Rectal smooth muscle tissue (tissue), 1 donor: ENCODE measurements around the gene MLF2.

Experiments
- H3K27ac ChIP-seq: one replicate; pipeline ENCODE4 v1.7.0; 2013; ENCODE audit warnings: low read depth, low read length, inconsistent platforms
- H3K27me3 ChIP-seq: one replicate; pipeline ENCODE4 v1.7.0; 2013; ENCODE audit warnings: low read length; ENCODE audit not compliant: control insufficient read depth, insufficient read depth
- H3K36me3 ChIP-seq: one replicate; pipeline ENCODE4 v1.7.0; 2013; ENCODE audit warnings: low read length; ENCODE audit not compliant: control insufficient read depth, insufficient read depth
- H3K4me1 ChIP-seq: one replicate; pipeline ENCODE4 v1.7.0; 2013; ENCODE audit warnings: low read length; ENCODE audit not compliant: control insufficient read depth, insufficient read depth
- H3K4me3 ChIP-seq: one replicate; pipeline ENCODE4 v1.7.0; 2013; ENCODE audit warnings: low read length
- H3K9ac ChIP-seq: one replicate; pipeline ENCODE4 v1.7.0; 2013; ENCODE audit warnings: low read length

MLF2 gene

GRCh38 chr12:6766651-6767349 is 13.9 kb upstream of the MLF2 start:
- peaks cover 41% of the 10 kb centered on the region for H3K4me1 ChIP-seq
- H3K9ac ChIP-seq: peak overlapping the region; percentile 72
- peak overlapping the region; percentile 76 for H3K4me3 ChIP-seq
- peak overlapping the region; percentile 97 for H3K27ac ChIP-seq
- no peaks in the 10 kb centered on the region for H3K36me3 ChIP-seq
- no peaks in the 10 kb centered on the region for H3K27me3 ChIP-seq

GRCh38 chr12:6765634-6766581 is 13.0 kb upstream of the MLF2 start, which contains the start of gene PTMS:
TSS of gene PTMS (plus strand) at chr12:6766363. CDS start at chr12:6766706, 343 bp downstream.
- Histone ChIP-seq H3K9ac (peak within 1 kb of the TSS; percentile 72), H3K4me1 (peaks cover 41% of the 10 kb centered on the region)

GRCh38 chr12:6765048-6765633 is 12.2 kb upstream of the MLF2 start:
- Histone ChIP-seq H3K4me3 (peak overlapping the region; percentile 64), H3K9ac (no peak overlapping the region), H3K27ac (peak overlapping the region; percentile 97), H3K4me1 (peaks cover 41% of the 10 kb centered on the region), H3K36me3 (no peaks in the 10 kb centered on the region), H3K27me3 (no peaks in the 10 kb centered on the region)

More at GRCh38 chr12:6765634-6766581, 13.0 kb upstream of the MLF2 start, which contains the start of gene PTMS:
- H3K4me3 ChIP-seq: peak within 1 kb of the TSS; percentile 76
- peak within 1 kb of the TSS; percentile 97 for H3K27ac ChIP-seq
- no peaks in the 10 kb centered on the region for H3K36me3 ChIP-seq
- no peaks in the 10 kb centered on the region for H3K27me3 ChIP-seq

- Histone ChIP-seq H3K4me1 (peaks cover 35% of the 10 kb centered on the region), H3K9ac (peak overlapping the region; percentile 3), H3K4me3 (peak overlapping the region; percentile 52), H3K36me3 (no peaks in the 10 kb centered on the region), H3K27me3 (no peaks in the 10 kb centered on the region), H3K27ac (peak overlapping the region; percentile 97)
Measured at GRCh38 chr12:6764011-6764828, 11.3 kb upstream of the MLF2 start.

GRCh38 chr12:6763380-6763779 is 10.4 kb upstream of the MLF2 start:
- Histone ChIP-seq H3K9ac (no peak overlapping the region), H3K4me3 (no peak overlapping the region), H3K36me3 (no peaks in the 10 kb centered on the region), H3K4me1 (peaks cover 27% of the 10 kb centered on the region), H3K27ac (peak overlapping the region; percentile 97), H3K27me3 (no peaks in the 10 kb centered on the region)

GRCh38 chr12:6759741-6760140 is 6.8 kb upstream of the MLF2 start:
- no peak overlapping the region for H3K27ac ChIP-seq

GRCh38 chr12:6758506-6759095 is 5.7 kb upstream of the MLF2 start:
- H3K4me3 ChIP-seq: no peak overlapping the region
- no peak overlapping the region for H3K27ac ChIP-seq
- no peaks in the 10 kb centered on the region for H3K27me3 ChIP-seq
- no peaks in the 10 kb centered on the region for H3K36me3 ChIP-seq
- peaks cover 8% of the 10 kb centered on the region for H3K4me1 ChIP-seq
- no peak overlapping the region for H3K9ac ChIP-seq

More at GRCh38 chr12:6759741-6760140, 6.8 kb upstream of the MLF2 start:
- no peaks in the 10 kb centered on the region for H3K36me3 ChIP-seq
- no peak overlapping the region for H3K4me3 ChIP-seq
- H3K27me3 ChIP-seq: no peaks in the 10 kb centered on the region
- peaks cover 11% of the 10 kb centered on the region for H3K4me1 ChIP-seq
- H3K9ac ChIP-seq: no peak overlapping the region

- no peaks in the 10 kb centered on the region for H3K27me3 ChIP-seq
- no peak overlapping the region for H3K4me3 ChIP-seq
- H3K9ac ChIP-seq: no peak overlapping the region
- H3K36me3 ChIP-seq: no peaks in the 10 kb centered on the region
- no peak overlapping the region for H3K27ac ChIP-seq
- peaks cover 5% of the 10 kb centered on the region for H3K4me1 ChIP-seq
Measured at GRCh38 chr12:6757028-6757690, 4.2 kb upstream of the MLF2 start.

- Histone ChIP-seq H3K9ac (no peak overlapping the region), H3K4me1 (peaks cover 12% of the 10 kb centered on the region), H3K4me3 (no peak overlapping the region), H3K27me3 (no peaks in the 10 kb centered on the region), H3K36me3 (peaks cover 22% of the 10 kb centered on the region), H3K27ac (no peak overlapping the region)
Measured at GRCh38 chr12:6754411-6754810, 1.5 kb upstream of the MLF2 start.

GRCh38 chr12:6753772-6754356 is 923 bp upstream of the MLF2 start:
- peaks cover 12% of the 10 kb centered on the region for H3K4me1 ChIP-seq
- peaks cover 28% of the 10 kb centered on the region for H3K36me3 ChIP-seq
- H3K4me3 ChIP-seq: peak overlapping the region; percentile 17
- H3K9ac ChIP-seq: no peak overlapping the region
- H3K27ac ChIP-seq: peak overlapping the region; percentile 99
- no peaks in the 10 kb centered on the region for H3K27me3 ChIP-seq
